Ureter (tissue), 1 donor: Measurements from ENCODE around the gene CLIC3. TPM values are rescaled to one million over a fixed set of nuclear protein-coding genes. Genes with fewer than 3 reads are reported as not detected.
"Not testable (repeated sequence)": the region's sequence is repeated elsewhere in the genome, so short reads cannot be mapped to it uniquely, and the experiment has no call there.

Source experiments
- DNase-seq: peaks from one replicate; pipeline ENCODE4 v3.0.0-alpha.2; 2020; ENCODE audit warnings: low spot score
- total RNA-seq: library from RNA; stranded (reverse); gene quantifications from one replicate; pipeline ENCODE4 v1.2.4, GENCODE V29; 2023
- donor health status: DM: yes; HTN: yes; CAD: no.

Gene CLIC3, protein sequence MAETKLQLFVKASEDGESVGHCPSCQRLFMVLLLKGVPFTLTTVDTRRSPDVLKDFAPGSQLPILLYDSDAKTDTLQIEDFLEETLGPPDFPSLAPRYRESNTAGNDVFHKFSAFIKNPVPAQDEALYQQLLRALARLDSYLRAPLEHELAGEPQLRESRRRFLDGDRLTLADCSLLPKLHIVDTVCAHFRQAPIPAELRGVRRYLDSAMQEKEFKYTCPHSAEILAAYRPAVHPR
- 3.6 TPM for total RNA-seq

DNA sequence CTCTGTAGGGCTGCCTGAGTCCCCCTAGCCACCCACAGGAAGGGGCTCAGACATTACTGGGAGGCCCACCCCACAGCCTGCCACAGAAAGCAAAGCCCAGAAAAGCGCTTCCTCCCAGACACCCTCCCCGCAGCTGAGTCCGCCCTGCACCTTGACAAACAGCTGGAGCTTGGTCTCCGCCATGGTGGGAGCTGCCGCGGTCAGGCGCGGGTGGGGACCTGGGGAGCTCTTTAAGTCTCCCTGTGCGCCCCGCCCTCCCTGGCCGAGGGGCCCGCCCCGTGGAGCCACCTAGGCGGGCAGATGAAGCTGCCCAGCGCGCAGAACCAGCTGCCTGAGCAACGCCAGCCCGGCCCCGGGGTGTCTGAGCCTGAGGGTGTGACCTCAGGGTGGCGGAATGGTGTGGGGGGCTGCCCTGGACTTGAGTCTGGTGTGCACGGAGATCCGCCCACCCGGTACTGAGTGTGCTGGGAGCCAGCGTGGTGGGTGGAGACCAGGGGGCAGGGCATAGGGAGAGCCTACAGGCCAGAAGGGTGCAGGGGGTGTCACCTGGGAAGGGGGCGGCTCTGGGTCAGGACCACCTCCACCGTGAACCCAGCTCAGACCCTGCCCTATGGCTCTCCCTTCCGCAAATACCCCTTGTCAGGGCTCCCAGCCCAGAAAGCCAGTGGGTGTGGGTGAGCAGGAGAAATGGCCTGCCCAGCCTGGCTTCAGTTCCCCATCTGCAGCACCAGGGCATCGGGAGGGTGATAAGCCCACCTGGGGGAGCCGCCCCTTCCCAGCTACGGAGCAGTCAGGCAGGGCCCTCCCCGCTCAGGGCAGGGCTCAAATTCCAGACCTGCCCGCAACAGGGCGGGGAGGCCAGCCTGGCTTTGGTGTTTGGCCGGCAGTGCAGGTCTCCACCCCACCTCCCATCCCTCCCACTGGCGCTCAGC, at the start of gene CLIC3:
TSS of gene CLIC3 (minus strand) at position 208 of the 932 bp plus-strand sequence. CDS start at position 183, 25 bp downstream.
- no peak for DNase-seq

DNA sequence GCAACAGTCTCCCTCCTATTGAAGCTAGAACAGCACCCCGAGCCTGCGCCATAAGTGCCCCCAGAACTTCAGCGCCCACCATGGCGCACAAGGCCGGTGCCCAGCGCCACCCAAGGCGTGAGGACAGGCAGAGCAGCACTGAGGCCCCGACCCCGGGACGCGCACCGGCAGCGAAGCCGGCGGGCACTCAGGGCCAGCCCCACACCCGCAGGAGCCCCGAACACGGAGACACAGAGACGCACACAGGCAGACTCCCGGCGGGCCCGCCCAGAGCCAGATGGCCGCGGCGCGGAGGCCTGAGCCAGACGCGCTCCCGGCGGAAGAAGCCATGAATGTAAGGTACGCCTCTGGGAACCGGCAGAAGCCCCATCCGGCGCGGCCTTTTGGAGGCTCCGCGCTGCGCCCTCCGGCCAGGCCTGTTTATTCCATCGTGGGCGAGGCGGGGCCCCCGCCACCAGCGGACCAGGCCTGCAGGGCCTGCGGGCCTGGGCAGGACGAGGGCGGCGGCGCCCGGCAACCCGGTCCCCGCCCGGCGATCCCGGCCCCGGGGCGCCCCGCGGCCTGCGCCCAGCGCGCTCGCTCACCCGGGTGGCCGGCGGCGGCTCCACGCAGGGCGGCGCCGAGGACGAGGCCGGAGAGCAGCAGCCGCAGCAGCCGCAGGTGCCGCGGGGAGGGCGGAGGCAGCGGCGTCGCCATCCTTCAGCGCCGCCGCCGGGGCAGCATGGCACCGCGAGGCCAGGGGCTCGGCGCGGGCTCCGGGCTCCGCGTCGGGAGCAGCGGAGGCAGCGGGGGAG, 49.1 kb upstream of the CLIC3 start:
- DNase-seq = no peak

DNA sequence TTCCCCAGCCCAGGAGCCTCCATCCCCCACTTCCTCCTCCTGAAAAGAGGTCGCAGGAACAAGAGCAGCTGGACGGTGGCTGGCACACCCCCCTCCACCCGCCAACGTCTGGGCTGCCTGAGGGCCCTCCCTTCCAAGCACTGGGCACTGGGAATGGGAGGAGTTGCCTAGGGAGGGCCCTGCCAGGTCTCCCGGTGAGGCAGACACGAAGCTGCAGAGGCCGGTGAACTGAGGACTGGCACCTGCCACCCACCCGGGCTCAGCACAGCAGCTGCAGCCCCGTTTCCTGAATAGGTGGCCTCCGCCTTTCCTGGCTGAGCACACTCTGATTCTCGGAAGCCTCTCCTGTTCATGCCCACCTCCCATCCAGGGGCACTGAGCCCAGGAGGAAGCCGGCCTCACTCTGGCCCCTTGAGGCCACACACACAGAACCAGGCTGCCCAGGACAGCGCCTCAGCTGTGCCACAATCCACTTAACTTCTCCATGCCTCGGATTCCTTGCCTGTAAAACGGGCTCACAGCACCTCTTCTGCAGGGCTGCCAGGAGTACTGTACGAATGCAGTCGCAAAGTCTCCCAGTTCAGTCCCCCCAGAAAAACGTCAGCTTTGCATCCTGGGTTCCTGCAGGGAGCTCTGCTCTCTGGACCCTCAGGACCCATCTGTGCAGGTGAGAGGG, 48.3 kb upstream of the CLIC3 start:
- DNase-seq = no peak

DNA sequence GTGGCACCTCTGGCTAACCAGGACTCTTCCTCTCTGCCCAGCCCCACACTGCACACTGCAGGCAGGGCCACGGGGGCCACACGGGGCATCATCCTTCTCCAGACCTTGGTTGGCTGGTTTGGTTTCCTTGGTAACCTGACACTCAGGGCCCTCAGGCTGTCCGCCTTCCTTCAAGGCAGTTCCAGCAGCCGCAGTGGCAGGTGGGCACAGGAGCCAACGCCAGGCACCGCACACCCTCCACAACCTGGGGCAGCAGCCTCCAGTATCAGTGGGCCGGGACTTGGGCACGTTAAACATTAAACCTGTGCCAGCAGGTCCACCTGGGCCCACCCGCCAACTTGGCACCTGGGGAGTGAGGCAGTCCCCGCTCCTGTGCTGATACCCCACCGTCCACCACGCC, 47.7 kb upstream of the CLIC3 start:
- DNase-seq = no peak

DNA sequence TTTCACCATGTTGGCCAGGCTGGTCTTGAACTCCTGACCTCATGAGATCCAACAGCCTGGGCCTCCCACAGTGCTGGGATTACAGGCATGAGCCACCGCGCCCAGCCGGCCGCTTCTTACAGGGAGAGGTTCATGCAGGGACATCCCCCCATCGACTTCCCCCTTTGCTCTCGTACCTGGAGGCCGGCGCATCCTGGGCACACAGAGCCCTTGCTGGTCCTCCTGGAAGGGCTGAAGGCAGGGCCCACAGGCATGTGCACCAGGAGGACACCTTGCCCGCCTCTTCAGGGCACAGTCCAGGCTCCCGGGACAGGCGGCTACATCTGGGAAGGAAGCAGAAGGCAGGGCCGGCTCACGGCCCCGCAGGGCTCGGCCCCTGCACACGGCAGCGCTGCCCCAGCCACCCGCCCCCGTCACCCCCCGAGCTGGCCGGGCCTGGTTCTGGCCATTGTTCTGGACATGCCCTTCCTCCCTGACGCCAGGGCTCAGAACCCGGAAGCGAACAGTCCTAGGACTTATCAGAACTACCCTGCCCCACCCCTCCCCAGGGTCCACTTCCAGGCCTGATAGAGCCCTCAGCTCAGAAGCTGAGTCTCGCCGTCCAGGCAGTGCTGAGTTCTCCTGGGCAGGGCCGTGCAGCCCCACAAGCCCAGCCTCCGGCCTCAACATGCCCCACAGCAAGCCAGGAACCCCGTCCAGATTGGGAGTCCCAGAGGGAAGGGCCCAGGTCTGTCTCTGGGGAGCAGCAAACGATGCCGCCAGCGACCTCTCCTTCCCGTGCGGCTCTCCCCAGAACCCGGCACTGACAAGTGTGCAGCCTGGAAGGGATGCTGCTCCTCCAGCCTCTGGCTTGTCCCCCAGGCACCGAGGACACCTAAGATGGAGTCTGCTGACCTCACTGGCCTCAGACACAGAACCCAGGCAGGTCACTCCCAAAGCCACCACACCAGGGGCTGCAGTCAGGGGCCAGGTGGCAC, 46.7 kb upstream of the CLIC3 start:
- DNase-seq = no peak

DNA sequence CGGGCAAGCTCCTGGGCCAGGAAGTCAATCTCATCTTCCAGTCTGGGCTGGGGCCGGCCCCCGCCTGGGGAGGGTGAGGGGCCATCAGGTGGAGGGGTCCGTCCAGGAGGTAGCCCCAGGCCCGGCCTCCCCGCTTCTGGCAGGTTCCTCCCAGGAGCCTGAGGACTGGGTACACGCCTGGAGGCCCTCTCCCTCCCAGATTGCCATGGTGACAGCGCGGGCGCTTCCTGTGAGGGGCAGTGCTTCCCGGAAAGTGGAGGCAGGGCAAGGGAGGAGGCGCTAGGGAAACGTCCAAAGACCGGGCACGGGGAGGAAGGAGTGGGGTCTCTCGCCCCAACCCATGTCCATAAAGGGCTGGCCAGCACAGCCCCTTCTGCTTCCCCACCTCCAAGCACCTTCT, 44.8 kb upstream of the CLIC3 start:
- DNase-seq = no peak

DNA sequence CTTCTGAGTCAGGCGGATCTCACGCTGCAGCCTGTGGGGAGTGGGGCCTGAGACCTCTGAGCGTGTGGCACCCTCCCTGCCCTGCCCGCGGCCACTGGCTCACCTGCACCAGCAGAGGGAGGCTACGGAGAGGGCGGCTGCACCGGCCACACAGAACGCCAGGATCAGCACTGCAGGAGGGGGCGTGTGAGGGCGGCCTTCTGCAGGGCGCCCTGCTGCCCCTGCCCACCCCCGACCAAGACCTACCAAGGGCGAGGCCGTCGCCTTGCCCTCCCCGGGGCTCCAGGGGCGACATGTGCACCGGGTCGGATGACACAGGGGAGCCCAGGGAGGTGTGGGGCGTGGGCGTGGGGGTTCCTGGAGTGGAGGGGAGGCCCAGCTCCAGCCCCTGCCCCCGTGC, 44.2 kb upstream of the CLIC3 start:
- no peak for DNase-seq

DNA sequence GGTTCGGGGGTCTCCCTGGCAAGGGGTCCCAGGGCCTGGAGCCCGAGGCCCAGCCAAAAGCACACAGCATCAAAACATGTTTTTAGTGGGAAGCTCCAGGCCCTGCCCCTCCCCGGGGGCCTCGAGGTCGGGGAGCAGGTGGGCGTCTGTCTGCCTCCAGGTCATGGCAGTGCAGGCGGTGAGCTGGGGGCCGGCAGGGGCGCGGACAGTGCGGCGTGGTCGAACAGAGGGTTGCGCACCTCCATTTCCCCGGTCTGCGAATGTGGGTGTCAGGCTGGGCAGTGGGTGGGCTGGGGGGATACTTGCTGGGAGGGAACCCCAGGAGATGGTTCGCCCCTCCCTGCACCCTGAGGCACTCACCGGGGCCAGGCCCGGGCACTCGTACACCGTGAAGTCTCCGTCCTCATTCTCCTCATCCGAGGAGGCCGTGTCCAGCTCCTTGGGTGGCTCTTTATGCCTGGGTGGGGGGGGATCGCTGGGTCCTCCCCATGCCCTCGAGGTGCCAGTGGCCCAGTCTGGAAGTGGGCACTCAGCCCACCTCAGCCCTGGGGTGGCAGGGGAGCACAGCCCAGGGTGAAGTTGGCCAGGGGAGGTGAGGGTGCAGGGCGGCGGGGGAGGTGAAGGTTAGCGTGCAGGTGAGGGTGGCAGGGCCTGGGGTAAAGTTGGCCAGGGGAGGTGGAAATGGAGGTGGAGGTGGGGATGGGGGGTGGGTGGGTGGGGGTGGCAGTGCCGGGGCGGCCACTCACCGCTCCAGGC, 43.4 kb upstream of the CLIC3 start:
- DNase-seq = no peak

DNA sequence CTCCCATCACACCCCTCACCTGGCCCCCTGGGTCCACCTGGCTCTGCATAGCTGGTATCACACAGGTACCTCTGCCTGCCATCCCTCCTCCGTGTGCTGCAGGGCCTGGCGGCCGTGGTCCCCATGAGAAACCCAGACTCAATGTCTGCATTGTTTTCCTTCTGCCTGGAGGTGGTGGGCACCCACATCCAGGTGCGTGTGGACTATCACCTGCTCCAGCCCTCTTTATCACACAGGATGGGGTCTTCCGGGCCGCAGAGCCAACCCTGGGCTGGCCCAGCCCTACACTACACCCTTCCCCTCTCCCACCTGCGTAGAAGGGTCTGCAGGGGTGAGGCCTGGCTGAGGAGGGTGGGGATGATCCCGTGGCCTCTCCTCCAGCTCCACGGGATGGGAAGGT, 42.5 kb upstream of the CLIC3 start:
- no peak for DNase-seq

DNA sequence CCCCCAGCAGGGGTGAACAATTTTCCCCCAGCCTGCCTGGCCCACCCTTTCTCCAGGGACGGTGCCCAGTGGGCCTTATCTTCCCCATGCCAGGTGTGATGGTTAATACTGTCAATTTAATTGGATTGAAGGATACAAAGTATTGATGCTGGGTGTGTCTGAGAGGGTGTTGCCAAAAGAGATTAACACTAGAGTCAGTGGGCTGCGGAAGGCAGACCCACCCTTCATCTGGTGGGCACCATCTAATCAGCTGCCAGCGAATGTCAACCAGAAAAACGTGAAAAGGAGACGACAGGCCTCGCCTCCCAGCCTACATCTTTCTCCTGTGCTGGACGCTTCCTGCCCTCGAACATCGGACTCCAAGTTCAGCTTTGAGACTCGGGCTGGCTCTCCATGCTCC, 41.1 kb upstream of the CLIC3 start:
- no peak for DNase-seq

DNA sequence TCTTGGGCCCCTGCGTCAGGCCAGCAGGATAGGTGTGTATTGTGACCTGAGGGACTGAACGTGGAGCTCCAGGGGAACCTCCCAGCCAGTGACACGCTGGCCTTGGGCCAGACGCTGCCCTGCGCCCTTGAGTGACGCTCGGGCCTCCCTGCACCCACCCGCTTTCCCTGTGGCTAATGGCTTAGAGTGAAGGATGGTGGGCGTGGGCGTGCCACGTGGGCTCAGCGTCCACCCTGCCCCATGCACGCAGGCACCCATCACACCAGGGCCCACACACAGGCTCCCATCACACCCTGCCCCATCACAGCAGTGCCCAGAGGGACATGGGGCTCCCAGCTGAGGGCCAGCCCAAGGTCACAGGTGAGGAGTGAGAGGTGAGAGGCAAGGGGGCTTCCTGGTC, 40.7 kb upstream of the CLIC3 start:
- DNase-seq = no peak

DNA sequence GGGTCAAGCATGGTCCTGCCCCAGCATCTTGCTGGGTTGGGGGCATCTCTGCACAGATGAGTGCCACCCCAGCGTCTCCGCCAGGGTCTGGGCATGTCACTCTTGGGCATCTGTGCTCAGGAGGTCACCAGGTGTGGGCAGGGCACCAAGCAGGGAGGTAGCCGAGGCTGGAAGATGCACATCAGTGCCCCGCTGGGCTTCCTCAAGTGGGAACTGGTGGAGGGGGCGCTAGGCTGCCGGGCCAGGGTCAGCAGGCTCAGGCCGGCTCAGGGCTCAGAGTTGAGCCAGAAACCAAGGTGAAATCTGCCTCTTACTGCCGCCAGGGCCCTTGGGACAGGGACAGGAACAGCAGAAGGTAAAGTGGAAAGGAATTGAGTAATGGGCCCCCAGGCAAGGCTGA, 39.6 kb upstream of the CLIC3 start:
- no peak for DNase-seq

DNA sequence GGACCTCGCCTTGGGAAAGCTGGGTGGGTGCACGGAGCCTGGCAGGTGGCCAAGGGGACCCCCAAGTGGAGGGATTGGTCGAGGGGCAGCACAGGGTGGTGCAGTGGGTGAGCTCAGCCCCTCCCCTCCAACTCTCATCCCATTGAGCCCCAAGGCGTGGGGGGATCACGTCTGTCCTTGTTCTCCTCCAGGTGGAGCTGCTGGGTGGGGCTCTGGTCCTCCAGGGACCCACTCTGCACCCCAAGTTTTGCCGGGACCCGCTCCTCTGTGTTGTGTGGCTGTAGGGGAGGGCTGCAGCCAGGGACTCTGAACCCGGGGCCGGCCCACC, 39.1 kb upstream of the CLIC3 start:
- DNase-seq = no peak

DNA sequence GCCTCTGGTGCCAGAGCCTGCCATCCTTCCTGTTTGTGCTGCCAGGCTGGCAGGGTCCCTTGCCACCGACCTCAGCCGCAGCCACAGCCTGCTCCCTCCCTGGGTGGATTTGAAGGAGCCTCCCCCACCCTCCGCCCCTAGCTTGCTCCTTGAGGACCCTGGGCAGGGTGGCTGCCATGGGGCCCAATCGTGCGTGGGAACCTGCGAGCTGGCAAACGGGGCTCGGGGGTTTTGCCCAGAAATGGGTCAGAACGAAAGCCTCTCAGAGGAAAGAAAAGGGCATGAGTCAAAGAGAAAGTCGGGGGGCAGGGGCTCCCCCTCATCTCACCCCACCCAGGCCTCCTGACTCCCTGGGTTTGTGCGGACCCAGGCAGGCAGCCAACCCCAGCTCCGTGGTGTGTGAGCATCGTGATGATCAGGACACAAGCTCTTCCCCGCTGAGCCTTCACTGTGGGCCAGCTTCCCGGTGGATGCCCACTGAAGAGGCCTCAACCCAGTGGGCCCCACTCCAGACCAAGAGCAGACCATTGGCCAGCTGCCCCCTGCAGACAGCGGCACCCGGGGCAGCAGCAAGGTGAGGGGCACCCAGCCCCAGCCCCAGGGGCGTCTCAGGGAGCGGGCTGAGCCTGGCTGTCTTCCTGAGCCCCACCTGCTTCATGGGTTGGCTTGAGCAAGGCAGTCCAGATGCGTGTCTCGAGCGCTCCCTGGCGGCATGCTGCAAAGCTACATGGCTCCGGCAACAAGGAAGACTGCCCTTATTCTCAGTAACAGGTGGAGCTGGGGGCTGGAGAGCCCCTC, 38.5 kb upstream of the CLIC3 start:
- peak; percentile 86 for DNase-seq

DNA sequence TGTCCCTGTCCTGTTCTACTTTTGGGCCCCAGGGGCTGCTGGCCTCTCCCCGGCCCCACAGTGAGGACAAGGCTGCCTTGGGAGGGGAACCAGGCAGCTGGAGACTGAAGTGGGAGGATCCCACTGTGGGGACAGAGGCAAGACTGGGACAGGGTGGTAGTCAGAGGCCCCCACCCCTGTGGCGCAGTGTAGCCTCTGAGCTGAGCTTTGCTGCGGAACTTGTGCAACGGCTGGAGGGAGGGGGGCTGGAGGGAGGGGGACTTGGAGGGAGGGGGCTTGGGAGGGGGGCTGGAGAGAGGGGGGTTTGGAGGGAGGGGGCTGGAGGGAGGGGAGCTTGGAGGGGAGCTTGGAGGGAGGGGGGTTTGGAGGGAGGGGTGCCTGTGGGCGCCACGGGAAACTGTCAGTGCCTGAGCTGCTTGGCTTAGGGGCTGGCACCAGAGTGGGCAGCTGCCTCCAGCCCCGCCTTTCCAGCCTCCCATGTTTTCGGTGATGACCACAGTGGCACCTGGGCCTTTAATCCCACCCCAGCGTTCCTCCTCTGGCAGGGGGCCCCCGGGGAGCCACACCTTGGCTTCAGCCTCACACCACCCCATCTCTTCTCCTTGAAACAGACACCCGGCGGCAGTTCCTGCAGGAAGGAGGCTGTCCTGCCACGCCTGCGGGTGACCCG, 37.8 kb upstream of the CLIC3 start:
- DNase-seq = no peak

DNA sequence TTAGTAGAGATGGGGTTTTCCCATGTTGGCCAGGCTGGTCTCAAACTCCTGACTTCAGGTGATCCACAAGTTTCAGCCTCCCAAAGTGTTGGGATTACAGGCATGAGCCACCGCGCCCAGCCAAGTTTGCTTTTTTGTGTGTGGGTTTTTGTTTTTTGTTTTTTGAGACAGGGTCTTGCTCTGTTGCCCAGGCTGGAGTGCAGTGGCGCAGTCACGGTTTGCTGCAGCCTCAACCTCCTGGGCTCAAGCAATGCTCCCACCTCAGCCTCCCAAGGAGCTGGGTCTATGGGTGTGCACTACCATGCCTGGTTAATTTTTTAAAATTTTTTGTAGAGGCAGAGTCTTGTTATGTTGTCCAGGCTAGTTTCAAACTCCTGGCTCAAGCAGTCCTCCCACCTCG, 37.1 kb upstream of the CLIC3 start:
- DNase-seq = not testable (repeated sequence)

DNA sequence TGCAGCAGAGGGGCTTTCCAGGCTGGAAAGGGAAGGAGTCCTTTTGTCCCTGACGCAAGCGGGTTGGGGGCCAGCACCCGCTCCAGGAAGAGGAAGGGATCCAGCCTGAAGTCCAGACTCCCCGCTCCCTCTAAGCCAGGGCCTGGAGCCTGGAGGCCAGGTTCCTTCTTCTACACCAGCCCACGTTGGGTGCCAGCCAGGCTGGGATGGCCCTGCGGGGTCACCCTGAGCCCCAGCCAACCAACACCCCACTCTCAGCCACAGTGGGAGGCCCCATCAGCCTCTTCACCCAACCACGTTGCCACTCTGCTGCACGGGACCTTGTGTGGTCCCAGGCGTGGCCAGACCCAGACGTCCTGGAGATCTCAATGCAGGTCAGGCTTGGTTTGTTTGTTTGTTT, 36.5 kb upstream of the CLIC3 start:
- DNase-seq = no peak

DNA sequence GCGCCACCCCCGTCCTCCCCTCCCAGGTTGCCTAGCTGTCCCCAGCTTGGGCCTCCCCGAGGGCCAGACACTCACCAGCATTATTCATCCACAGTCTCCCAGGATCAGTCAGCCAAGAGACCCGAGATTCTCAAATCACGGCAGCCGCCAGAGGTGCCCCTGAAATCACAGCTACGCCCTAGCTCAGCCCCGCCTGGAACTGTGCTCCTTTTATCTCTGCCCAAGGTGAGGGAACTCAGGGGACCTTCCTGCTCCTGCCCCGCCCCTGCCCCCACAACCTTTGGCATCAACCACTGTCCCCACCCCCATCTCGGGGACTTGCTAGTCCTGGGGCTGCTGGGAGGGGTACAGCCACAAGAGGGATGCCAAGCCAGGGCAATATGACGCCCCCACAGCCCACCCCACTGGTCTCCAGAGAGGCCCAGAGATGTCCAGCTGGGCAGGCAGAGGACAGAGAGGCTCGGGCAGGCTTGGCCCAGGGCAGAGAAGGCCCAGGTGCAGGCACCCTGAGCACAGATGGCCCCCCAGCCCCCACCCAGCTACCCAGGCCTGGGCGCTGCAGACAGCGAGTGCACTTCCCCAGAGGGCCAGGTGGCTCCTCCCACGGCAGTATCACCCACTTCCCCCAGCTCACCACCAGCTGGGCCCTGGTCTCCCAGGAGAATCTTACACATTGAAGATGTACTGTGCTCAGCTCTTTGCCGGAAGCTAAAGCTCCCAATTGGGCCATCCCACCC, 35.7 kb upstream of the CLIC3 start, which contains the start of gene FUT7:
TSS of gene FUT7 (minus strand) at position 185 of the 737 bp plus-strand sequence. CDS start at position 88, 97 bp downstream.
- DNase-seq = no peak
